Esophagus squamous epithelium (tissue), 5 donors: ENCODE results near the gene OR5AC2. TPM values are rescaled to one million over a fixed set of nuclear protein-coding genes. Genes with fewer than 3 reads are reported as not detected.
A peak's percentile ranks its signal among the peaks of the same experiment; 100 is the strongest.

Source experiments
- DNase-seq: peaks from one replicate; lab custom pipeline; 2025; lab: John Stamatoyannopoulos, UW
- H3K27ac ChIP-seq, 4 donors: fragments of 200-600 bp; sonication (generic); one replicate each; pipeline ENCODE4 v1.5.1; 2016 to 2019; ENCODE audit warnings: mild to moderate bottlenecking in 1 of 4
- H3K27me3 ChIP-seq, 4 donors: fragments of 200-600 bp; sonication (generic); 1 replicate in 3 of 4; 2 replicates in 1 of 4; pipeline versions ENCODE4 v1.5.1 to v1.6.0; 2017 to 2021; ENCODE audit warnings: antibody characterized with exemption in 1 of 4
- H3K36me3 ChIP-seq, 3 donors: fragments of 200-600 bp; sonication (generic); one replicate each; pipeline ENCODE4 v1.5.1; 2016 to 2019
- H3K4me1 ChIP-seq, 3 donors: fragments of 200-600 bp; sonication (generic); one replicate each; pipeline ENCODE4 v1.5.1; 2017 to 2019
- H3K4me3 ChIP-seq, 4 donors: fragments of 200-600 bp; sonication (generic); 1 replicate in 3 of 4; 2 replicates in 1 of 4; pipeline ENCODE4 v1.5.1; 2016 to 2019; ENCODE audit warnings: mild to moderate bottlenecking in 2 of 4, moderate library complexity in 1 of 4
- H3K9me3 ChIP-seq, 3 donors: fragments of 200-600 bp; sonication (generic); one replicate each; pipeline ENCODE4 v1.5.1; 2016 to 2019
- POLR2A ChIP-seq, 4 donors: fragments of 450-650 bp; IDR thresholded peaks; one replicate each; pipeline ENCODE4 v1.6.1; 2017; ENCODE audit warnings: antibody characterized with exemption in 4 of 4, mild to moderate bottlenecking in 4 of 4, moderate library complexity in 3 of 4
- WGBS, 2 donors: methylation state at CpG; one replicate each; pipeline ENCODE4 v1.1.5; 2018; 5-methylcytosine and 5-hydroxymethylcytosine counted together
- intact Hi-C: fragments of 100-400 bp; cut with DNase I; formaldehyde crosslinking; loops from one replicate; pipeline ENCODE4 v1.15.0; 2022
- total RNA-seq, 4 donors: library from RNA; depleted of rRNA; stranded (reverse); fragments of >200 nt; gene quantifications; one replicate each; pipeline ENCODE4 v1.1.0, GENCODE V29; 2016
- TF ChIP-seq, protein P1 (sequence below), 6 experiments: fragments of 450-650 bp in 4 of 6; fragments of 200-600 bp in 2 of 6; sonication (generic) in 2 of 6; IDR thresholded peaks; one replicate each; pipeline ENCODE4 v1.5.1; 2016 to 2019; ENCODE audit warnings: antibody characterized with exemption in 6 of 6, mild to moderate bottlenecking in 4 of 6, moderate library complexity in 4 of 6
- donor health status: DM: yes; HTN: yes; CAD: no.

OR5AC2 gene, protein sequence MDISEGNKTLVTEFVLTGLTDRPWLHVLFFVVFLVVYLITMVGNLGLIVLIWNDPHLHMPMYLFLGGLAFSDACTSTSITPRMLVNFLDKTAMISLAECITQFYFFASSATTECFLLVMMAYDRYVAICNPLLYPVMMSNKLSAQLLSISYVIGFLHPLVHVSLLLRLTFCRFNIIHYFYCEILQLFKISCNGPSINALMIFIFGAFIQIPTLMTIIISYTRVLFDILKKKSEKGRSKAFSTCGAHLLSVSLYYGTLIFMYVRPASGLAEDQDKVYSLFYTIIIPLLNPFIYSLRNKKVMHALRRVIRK
- total RNA-seq, result not detected

DNA sequence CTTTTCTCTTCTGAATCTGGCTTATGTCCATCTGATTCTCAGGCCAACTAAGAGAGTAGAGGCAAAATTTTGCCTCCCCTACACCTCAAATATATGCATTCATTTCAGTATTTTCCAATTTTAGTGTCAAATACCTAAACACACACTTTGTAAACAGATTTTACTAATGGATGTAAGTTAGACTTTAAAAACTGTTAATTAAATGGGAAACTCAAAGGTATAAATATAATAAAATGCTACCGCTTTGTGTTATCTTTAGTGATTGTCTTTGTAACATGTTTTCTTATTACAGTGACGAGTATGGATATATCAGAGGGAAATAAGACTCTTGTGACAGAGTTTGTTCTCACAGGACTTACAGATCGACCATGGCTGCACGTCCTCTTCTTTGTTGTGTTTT is at the start of gene OR5AC2:
Gene OR5AC2, plus strand, starts transcription at position 301 of the 400 bp plus-strand sequence. Its CDS starts 0 bp downstream, at position 301.
- no peak for DNase-seq
- Histone ChIP-seq H3K36me3 (no peaks in the 10 kb centered on the region), H3K27ac (no peak within 1 kb of the TSS), H3K27me3 (no peaks in the 10 kb centered on the region), H3K4me3 (no peak within 1 kb of the TSS), H3K9me3 (no peaks in the 10 kb centered on the region), H3K4me1 (no peaks in the 10 kb centered on the region)
- TF ChIP-seq POLR2A (IDR thresholded peaks at IDR 0.05), result no peak
- TF ChIP-seq, protein P1, sequence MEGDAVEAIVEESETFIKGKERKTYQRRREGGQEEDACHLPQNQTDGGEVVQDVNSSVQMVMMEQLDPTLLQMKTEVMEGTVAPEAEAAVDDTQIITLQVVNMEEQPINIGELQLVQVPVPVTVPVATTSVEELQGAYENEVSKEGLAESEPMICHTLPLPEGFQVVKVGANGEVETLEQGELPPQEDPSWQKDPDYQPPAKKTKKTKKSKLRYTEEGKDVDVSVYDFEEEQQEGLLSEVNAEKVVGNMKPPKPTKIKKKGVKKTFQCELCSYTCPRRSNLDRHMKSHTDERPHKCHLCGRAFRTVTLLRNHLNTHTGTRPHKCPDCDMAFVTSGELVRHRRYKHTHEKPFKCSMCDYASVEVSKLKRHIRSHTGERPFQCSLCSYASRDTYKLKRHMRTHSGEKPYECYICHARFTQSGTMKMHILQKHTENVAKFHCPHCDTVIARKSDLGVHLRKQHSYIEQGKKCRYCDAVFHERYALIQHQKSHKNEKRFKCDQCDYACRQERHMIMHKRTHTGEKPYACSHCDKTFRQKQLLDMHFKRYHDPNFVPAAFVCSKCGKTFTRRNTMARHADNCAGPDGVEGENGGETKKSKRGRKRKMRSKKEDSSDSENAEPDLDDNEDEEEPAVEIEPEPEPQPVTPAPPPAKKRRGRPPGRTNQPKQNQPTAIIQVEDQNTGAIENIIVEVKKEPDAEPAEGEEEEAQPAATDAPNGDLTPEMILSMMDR (IDR thresholded peaks at IDR 0.05), result no peak
- intact Hi-C loops, result no loop called here
- 75 to 86% methylated on average over 4 of the region's 4 CpGs for WGBS, 2 donors

DNA sequence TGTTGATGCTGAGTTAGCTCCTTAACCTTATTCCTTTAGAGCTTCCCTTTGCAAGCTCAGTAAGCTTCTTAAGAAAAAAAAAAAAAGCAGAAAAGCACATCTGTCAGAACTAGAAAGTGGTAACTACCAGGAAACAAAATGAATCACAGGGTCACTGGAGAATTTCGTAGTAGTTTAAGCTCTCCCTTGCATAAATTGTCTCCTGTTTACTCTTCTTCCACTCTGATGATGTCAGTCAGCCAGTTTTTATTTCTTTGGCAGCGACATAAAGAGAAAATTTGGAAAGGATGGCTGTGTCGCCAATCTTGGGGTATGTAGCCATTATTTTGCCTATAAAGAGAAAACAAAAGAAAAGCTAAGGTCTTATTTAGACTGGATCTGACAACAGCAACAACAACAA is 48.7 kb upstream of the OR5AC2 start:
- TF ChIP-seq POLR2A (IDR thresholded peaks at IDR 0.05), result no peak
- TF ChIP-seq, protein P1 (IDR thresholded peaks at IDR 0.05), result no peak
- Histone ChIP-seq H3K27me3 (peaks cover 0 to 34% (median 2%) of the 10 kb centered on the region in 4 donors), H3K36me3 (no peaks in the 10 kb centered on the region), H3K9me3 (no peaks in the 10 kb centered on the region), H3K4me3 (no peak overlapping the region), H3K4me1 (peaks cover 0 to 6% (median 3%) of the 10 kb centered on the region in 3 donors), H3K27ac (no peak overlapping the region)
- no peak for DNase-seq
- intact Hi-C loops, result no loop called here
- 26 to 42% methylated on average over 3 of the region's 3 CpGs for WGBS, 2 donors

DNA sequence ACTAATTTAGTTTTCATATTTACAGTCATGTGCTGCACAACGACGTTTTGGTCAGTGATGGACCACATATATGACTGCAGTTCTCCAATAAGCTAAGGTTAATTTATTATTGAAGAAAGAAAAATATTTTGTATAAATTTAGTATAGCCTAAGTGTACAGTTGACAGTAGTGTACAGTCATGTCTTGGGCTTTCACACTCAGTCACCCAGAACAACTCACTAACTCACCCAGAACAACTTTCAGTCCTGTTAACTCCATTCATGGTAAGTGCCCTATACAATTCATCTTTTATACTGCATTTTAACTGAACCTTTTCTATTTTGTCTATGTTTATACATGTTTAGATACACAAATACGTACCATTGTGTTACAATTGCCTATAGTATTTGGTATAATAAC is 48.1 kb upstream of the OR5AC2 start:
- TF ChIP-seq POLR2A (IDR thresholded peaks at IDR 0.05), result no peak
- TF ChIP-seq, protein P1 (IDR thresholded peaks at IDR 0.05), result no peak
- no peak overlapping the region for H3K4me3 ChIP-seq
- H3K27me3 ChIP-seq, result peaks cover 0 to 29% (median 2%) of the 10 kb centered on the region in 4 donors
- intact Hi-C loops, result no loop called here
- H3K9me3 ChIP-seq, result no peaks in the 10 kb centered on the region
- H3K4me1 ChIP-seq, result peaks cover 0 to 6% (median 3%) of the 10 kb centered on the region in 3 donors
- WGBS, 2 donors, result 58 to 69% methylated on average over 3 of the region's 3 CpGs
- no peak for DNase-seq
- no peak overlapping the region for H3K27ac ChIP-seq
- H3K36me3 ChIP-seq, result no peaks in the 10 kb centered on the region

DNA sequence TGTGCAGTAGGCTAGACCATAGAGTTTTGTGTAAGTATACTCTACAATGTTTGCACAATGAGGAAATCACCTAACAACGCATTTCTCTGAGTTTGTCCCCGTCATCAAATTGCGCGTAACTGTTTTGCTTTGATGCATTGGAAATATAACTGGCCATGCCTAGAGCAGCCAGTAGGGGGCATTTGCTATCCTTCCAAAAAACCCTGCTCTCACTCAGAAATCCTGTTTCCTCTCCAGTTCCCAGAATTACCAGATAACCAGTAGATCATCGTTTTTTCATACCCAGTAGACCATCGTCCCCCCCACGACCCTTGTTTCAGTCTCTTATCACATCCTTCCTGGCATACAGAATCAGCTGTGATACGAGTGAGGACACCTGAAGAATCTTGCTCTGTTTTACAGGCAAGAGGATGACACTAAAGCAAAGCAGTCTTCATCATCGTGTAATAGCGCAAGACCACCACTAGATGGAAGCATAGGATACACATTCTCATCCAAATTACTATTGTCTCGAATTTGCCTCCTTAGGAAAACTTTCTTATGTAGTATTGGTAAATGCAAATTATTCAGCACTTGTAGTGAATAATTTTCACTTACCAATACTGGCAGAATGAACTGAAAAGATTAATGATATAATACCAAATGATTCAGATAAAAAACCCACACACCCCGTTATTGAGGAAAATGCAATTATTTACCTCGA is 47.5 kb upstream of the OR5AC2 start:
- Histone ChIP-seq H3K27ac (peak overlapping the region in 1 of 4 donors; percentile 54), H3K36me3 (no peaks in the 10 kb centered on the region), H3K27me3 (peaks cover 0 to 24% (median 2%) of the 10 kb centered on the region in 4 donors), H3K4me1 (peaks cover 0 to 6% (median 3%) of the 10 kb centered on the region in 3 donors), H3K4me3 (peak overlapping the region in 3 of 4 donors; percentile 26 to 63 (median 28)), H3K9me3 (no peaks in the 10 kb centered on the region)
- TF ChIP-seq, protein P1 (IDR thresholded peaks at IDR 0.05), result peak; percentile 79 to 90 (median 88)
- no peak for TF ChIP-seq POLR2A (IDR thresholded peaks at IDR 0.05)
- intact Hi-C loops, result loop anchor here (5.0 kb wide), 1 partner anchor 288 kb away; no protein-coding TSS in a partner anchor
- WGBS, 2 donors, result 12 to 14% methylated on average over 13 of the region's 13 CpGs
- no peak for DNase-seq

DNA sequence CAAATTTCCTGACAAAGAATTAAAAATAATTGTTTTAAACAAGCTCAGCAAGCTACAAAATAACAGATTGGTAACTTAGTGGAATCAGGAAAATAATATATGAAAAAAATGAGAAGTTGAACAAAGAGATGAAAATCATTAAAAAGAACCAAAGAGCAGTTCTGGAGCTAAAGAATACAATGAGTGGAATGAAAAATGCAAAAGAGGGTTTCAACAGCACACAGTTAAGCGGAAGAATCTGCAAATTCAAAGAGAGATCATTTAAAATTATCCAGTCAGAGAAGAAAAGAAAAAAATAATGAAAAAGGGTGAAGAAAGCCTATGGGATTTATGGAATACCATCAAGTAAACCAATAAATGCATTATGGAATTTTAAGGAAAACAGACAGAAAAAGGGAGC is 45.6 kb upstream of the OR5AC2 start:
- peaks cover 0 to 6% (median 3%) of the 10 kb centered on the region in 3 donors for H3K4me1 ChIP-seq
- H3K9me3 ChIP-seq, result no peaks in the 10 kb centered on the region
- H3K27ac ChIP-seq, result no peak overlapping the region
- no peak overlapping the region for H3K4me3 ChIP-seq
- peaks cover 0 to 10% (median 0%) of the 10 kb centered on the region in 4 donors for H3K27me3 ChIP-seq
- 78 to 86% methylated on average over 1 of the region's 1 CpG for WGBS, 2 donors
- intact Hi-C loops, result loop anchor here (5.0 kb wide), 1 partner anchor 286 kb away; no protein-coding TSS in a partner anchor
- no peaks in the 10 kb centered on the region for H3K36me3 ChIP-seq
- DNase-seq, result no peak
- TF ChIP-seq, protein P1 (IDR thresholded peaks at IDR 0.05), result no peak
- TF ChIP-seq POLR2A (IDR thresholded peaks at IDR 0.05), result no peak
